Body of pancreas (tissue), 4 donors: ENCODE data around the gene IRF2BP1.

Experiments
- POLR2A ChIP-seq, 3 donors: fragments of 450-650 bp; IDR thresholded peaks; one replicate each; pipeline ENCODE4 v1.6.1; 2016; ENCODE audit warnings: antibody characterized with exemption in 3 of 3, mild to moderate bottlenecking in 2 of 3
- TF ChIP-seq, protein P1 (sequence below), 7 experiments: fragments of 450-650 bp in 4 of 7; fragments of 200-600 bp in 3 of 7; sonication (generic) in 3 of 7; IDR thresholded peaks; one replicate each; pipeline ENCODE4 v1.5.1; 2016 to 2019; ENCODE audit warnings: antibody characterized with exemption in 7 of 7

DNA sequence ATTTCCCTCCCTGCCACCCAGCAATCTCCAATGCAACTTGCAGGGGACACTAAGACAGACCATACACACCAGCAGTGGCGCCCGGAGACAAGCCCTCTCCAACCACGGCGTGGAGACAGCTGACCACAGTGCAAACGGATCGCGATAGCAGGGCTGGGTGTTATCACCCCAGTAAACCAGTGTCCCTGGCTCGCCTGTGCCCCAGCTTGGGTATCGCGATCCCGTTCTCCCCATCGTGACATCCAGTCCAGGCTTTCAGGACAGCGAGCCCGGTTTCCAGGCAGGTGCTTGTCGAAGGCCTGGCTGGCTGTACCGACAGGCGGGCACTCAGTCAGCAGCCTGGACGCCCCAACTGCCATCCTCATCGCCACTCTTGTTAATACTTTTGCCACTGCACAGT is 49.3 kb upstream of the IRF2BP1 start:
- TF ChIP-seq POLR2A (IDR thresholded peaks at IDR 0.05), result no peak
- TF ChIP-seq, protein P1, sequence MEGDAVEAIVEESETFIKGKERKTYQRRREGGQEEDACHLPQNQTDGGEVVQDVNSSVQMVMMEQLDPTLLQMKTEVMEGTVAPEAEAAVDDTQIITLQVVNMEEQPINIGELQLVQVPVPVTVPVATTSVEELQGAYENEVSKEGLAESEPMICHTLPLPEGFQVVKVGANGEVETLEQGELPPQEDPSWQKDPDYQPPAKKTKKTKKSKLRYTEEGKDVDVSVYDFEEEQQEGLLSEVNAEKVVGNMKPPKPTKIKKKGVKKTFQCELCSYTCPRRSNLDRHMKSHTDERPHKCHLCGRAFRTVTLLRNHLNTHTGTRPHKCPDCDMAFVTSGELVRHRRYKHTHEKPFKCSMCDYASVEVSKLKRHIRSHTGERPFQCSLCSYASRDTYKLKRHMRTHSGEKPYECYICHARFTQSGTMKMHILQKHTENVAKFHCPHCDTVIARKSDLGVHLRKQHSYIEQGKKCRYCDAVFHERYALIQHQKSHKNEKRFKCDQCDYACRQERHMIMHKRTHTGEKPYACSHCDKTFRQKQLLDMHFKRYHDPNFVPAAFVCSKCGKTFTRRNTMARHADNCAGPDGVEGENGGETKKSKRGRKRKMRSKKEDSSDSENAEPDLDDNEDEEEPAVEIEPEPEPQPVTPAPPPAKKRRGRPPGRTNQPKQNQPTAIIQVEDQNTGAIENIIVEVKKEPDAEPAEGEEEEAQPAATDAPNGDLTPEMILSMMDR (IDR thresholded peaks at IDR 0.05), result no peak
